NCI-H146 treated with DMSO at 0.1 percent for 48 hours (cell line): Measurements from ENCODE around the gene ZNF296.
A peak's percentile ranks its signal among the peaks of the same experiment; 100 is the strongest.

ENCODE experiments used
- DNase-seq: peaks from one replicate; lab custom pipeline; 2025; ENCODE audit not compliant: unreplicated experiment; lab: John Stamatoyannopoulos, UW

Gene ZNF296

GRCh38 chr19:45103508-45104319 lies 27.4 kb upstream of the ZNF296 start:
- peak; percentile 39 for DNase-seq

- no peak for DNase-seq
Measured at GRCh38 chr19:45103156-45103507, 26.9 kb upstream of the ZNF296 start.

GRCh38 chr19:45102481-45102880 lies 26.2 kb upstream of the ZNF296 start:
- DNase-seq = no peak

- no peak for DNase-seq
Measured at GRCh38 chr19:45101806-45102205, 25.5 kb upstream of the ZNF296 start.

GRCh38 chr19:45100846-45101252 lies 24.6 kb upstream of the ZNF296 start:
- DNase-seq = no peak

GRCh38 chr19:45100201-45100600 lies 23.9 kb upstream of the ZNF296 start:
- DNase-seq = peak; percentile 90

- DNase-seq = no peak
Measured at GRCh38 chr19:45099467-45100191, 23.4 kb upstream of the ZNF296 start.

GRCh38 chr19:45098521-45099466 lies 22.5 kb upstream of the ZNF296 start:
- no peak for DNase-seq

GRCh38 chr19:45097776-45098520 lies 21.7 kb upstream of the ZNF296 start:
- no peak for DNase-seq

- DNase-seq = no peak
Measured at GRCh38 chr19:45097450-45097775, 21.1 kb upstream of the ZNF296 start.

- DNase-seq = no peak
Measured at GRCh38 chr19:45096700-45097099, 20.4 kb upstream of the ZNF296 start.

GRCh38 chr19:45095496-45096413 lies 19.5 kb upstream of the ZNF296 start:
- no peak for DNase-seq

- no peak for DNase-seq
Measured at GRCh38 chr19:45094707-45095106, 18.4 kb upstream of the ZNF296 start.

GRCh38 chr19:45094137-45094536 lies 17.9 kb upstream of the ZNF296 start:
- no peak for DNase-seq

- peak; percentile 96 for DNase-seq
Measured at GRCh38 chr19:45092747-45093678, 16.7 kb upstream of the ZNF296 start, which contains the start of gene PPP1R37. PPP1R37 (plus strand) TSS chr19:45093179; CDS start chr19:45093326, 147 bp downstream.

GRCh38 chr19:45091031-45091923 lies 15.0 kb upstream of the ZNF296 start:
- peak; percentile 99 for DNase-seq

GRCh38 chr19:45090606-45091005 lies 14.3 kb upstream of the ZNF296 start:
- no peak for DNase-seq

GRCh38 chr19:45090034-45090433 lies 13.8 kb upstream of the ZNF296 start:
- DNase-seq = no peak
